GM21515 (cell line): ENCODE measurements around the gene GNGT2.
A peak's percentile ranks its signal among the peaks of the same experiment; 100 is the strongest.

Experiments
- ATAC-seq: cut with Tn5 transposase; IDR thresholded peaks from one replicate; pipeline ENCODE4 v1.9.1; 2021; ENCODE audit not compliant: unreplicated experiment

The GNGT2 gene

GRCh38 chr17:49229805-49230600 lies 19.6 kb upstream of the GNGT2 start:
- ATAC-seq, result peak; percentile 5

- ATAC-seq, result no peak
Measured at GRCh38 chr17:49229076-49229804, 18.9 kb upstream of the GNGT2 start.

DNA sequence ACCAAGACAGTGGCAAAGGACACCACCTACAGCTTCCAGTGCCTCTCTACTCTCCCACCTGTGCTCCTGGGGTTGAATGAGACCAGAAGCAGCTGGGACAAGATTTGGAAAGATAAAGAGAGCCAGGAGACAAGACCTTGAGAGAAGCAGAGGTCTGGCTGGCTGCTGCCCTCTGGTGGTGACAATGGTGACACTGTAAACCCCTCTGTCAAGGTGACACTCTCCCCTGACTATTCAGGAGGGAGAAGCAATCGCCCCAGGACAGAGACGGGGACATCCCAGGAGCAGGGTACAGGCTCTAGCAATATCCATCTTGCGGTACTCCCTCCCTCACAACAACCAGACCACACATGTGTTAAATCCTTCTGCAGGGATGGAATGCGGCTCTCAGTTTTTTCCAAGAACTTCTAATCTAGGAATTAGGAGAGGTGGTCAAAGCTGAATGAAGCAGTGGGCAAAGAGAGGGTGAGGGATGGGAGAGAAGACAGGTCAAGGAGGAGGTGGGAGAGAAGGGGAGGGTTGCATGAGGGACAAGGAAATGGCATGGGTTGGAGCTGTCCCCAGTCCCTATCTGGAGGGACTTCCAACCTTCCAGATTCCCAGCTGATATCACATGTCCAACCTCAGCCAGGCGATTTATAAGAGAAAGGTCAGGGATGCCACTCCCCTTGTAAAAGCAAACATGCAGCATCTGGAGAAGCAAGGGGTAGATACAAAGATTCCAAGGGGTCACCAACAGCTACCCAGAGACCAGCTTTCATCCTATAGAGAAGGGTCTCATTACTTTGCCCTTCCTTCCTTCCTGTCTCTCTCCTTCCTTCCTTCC lies 17.3 kb upstream of the GNGT2 start:
- ATAC-seq, result no peak

DNA sequence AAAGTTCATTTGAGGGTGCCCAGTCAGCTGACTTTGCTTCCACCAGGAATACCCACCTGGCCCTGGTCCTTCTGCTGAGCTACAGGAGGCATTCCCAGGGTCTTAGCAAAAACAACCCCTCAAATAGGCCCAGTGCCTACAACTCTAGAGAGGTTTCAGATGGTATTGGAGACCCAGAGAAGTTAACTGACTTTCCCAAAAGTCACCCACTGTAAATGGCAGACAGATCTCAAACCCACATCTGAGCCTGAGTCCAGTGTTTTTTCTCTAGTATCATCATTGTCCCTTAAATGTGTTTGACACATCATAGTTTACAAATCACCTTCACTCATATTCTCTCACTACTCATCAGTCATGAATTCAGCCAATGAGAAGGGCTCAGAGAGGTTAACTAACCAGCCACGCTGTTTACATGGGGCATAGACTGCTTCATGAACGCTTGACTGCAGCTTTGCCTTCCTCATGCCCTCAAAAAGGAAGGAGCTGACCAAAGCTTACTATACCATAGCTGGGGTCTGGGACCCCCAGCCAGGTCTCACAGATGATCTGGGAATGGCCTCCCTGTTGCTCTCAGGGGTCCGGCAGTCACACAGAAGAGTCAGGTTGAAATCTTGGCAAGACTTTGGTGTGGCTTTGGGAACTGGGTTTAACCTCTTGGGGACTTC lies 16.5 kb upstream of the GNGT2 start:
- ATAC-seq, result no peak

DNA sequence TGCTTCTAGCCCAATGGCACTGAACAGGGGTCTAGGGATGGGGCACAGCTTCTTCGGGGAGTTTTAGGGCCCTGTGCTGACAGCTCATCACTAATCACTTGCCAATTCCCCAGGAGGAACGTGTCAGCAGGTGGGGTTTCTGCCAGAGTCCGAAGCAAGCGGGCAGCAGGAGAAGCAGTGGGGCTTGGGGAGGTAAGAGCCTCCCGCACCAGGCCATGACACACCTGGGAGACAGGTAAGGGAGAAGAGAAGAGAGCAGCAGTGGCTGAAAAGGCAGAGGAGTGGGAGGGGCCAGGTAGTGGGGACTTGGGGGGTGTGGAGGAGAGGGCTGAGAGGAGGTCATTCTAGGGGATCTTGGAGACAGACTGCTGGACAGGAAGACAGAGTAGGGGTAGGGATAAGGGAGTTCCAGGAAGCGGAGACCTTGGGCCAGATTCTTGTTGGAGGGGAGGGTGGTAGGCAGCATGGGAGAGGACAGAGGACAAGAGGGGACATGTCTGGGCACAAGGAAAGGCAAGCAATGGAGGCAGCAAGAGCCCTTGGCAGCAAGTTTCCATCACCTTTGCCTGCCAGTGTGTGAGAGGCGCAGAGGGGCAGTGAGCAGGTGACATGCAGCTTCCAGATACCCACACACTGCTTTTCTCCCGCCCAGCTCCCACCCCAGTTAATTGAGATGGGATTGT lies 15.3 kb upstream of the GNGT2 start:
- no peak for ATAC-seq

- no peak for ATAC-seq
Measured at GRCh38 chr17:49224997-49225337, 14.6 kb upstream of the GNGT2 start.

DNA sequence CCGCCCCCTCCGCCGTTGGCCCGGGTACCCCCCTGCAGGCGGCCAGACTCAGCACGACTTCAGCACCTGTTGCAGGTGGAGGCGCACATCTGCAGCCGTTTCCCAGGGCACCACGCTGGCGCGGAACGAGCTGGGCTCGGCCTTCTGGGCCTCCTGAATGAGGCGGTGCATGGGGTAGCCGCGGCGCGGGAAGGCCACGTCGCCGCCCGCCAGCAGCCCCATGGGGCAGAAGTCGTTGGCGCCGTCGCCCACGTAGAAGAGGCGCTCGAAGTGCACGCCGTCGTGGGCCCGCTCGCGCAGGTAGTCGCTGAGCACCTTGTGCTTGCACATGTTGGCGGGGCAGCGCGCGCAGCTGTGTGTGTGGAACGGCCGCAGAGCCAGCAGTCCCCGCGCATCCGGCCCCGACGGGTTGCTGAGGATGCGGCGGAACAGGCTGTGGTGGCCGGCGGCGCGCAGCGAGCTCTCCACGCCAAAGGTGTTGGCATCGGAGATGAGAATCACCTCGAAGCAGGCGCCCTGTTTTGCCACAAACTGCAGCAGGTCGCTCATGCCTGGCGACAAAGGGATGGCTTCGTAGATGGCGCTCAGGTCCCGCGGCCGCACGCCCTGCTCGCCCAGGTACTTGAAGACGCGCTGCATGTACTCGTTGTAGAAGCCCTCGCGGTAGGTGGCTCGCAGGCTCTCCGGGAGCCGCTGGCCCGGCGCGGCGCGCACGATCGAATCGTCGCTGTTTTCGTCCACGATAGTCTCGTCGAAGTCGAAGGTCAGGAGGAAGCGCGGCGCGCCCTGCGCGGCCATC lies 14.0 kb upstream of the GNGT2 start:
- no peak for ATAC-seq

DNA sequence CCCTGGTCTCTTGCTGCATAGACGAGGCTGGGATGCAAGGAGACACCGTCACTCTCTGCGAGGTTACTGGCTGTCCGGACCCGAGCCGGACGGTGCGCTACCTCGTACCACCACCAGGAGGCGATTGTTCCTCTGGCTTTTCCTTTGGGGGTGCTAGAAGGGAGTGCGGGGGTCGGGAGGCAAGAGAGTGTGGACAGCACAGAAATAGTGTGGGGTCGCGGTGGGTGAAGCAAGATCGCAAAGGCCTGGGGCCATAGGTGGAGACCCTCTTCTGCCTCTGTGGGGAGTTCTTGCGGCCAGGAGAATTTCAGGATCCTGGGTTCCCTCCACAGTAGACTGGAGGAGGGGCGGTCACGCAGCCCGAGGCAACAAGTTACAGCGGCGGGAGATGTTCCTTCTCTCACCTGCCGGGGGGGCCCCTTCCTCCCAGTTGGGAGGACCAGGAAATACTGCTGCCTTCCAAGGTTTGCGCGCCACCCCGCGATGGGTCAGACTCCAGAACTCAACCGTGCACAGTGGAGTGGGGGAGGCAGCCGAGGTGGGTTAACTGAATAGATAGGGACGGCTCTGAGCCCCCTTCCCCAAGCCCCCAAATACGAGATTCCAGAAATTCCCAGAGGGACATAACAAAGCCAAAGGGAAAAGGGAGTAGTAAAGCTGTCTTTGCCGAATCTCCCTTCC lies 13.3 kb upstream of the GNGT2 start:
- no peak for ATAC-seq

DNA sequence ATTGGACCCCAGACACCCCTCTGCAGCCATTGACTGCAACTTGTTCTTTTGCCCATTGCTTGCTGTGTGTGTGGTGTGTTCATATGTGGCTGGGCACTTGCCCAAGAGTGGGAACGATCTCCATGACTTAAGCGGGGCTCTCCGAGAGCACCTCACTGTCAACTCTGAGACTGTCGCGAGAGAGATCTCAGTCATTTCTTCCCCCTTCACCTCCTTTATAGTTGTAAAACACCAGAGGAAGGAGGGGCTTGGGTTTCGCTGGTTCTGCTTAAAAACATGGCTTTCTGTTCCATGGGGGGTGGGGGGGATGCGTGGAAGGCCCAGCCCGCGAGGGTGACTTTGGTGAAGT lies 12.8 kb upstream of the GNGT2 start:
- no peak for ATAC-seq

DNA sequence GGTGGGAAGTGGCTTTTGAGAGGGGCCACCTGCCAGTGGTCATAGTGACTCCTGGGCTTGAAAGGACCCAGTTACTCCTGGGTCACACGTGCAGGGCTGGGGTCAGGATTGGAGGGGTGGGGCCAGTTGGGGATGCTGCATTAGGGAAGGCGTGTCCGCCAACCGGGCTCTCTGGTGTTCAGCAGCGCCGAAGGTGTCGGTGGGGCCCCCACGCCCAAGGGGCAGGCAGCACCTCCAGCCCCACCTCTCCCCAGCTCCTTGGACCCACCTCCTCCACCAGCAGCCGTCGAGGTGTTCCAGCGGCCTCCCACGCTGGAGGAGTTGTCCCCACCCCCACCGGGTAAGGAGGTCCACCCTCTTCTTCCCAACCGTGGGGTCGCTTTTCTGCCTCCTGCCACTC lies 9.6 kb upstream of the GNGT2 start:
- no peak for ATAC-seq

GRCh38 chr17:49218941-49219913 lies 8.9 kb upstream of the GNGT2 start:
- no peak for ATAC-seq

- peak; percentile 45 for ATAC-seq
Measured at GRCh38 chr17:49217651-49218413, 7.5 kb upstream of the GNGT2 start.

DNA sequence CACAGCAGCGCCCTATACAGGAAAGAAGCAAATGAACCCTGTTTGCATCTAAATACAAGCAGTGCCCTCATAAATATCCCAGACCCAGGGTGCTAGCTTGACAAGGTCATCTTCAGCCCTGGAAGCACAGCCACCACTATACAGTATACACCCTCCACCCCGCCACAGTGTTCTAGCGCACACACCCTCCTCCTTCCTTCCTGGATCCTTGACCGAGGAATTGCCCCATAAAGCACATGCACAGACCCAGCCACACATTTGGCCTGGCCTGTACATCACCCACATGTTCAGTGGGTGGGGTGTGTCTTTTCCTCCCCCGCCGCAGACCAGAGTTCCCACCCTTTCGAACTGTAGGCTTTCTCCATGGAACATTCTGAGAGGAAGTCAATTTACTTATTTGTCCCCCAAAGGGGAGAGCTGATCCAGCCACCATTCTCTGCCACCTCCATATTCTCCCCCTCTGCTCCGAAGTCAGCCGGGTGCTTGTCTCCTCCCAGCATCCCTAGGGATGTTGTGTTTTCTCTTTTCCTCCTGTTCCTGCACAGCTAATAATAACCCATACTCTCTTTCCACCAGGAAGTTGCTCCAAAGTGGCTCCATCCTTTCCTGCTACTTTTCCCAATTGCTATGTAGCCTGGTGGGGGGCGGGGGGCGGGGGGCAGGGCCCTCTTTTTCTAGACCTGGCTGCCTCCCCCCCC lies 6.7 kb upstream of the GNGT2 start:
- no peak for ATAC-seq

DNA sequence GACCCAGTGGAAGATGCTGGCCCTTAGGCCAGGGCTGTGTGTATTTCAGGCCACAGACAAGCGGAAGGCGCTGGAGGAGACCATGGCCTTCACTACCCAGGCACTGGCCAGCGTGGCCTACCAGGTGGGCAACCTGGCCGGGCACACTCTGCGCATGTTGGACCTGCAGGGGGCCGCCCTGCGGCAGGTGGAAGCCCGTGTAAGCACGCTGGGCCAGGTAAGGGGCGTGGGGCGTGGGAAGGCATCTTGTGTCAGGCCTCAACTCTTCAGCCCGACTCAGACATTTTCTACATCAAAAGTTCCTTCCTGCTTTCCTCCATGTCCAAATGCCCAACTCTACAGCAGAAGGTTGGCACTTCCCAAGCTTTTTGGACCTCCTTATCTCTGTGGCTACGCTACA lies 6.1 kb upstream of the GNGT2 start:
- ATAC-seq, result no peak

GRCh38 chr17:49214676-49215360 lies 4.4 kb upstream of the GNGT2 start:
- no peak for ATAC-seq

DNA sequence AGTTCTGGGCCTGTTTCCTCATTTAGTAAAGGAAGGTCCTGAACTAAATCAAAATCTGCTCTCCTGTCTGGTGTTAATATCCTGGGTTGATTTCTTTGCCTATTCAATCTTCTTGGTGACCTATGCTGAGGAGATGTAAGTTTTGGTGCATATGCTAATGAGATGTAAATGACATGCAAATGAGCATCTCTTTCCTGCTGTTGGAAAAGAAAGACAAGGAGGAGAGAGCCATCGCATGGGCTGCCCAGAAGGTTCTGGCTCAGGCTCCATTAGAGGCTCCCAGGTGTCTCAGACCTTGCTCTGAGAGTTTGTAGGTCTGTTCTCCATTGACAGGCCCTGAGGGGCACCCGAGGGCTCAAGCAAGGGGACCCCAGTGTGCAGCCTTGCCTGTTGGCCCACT lies 3.5 kb upstream of the GNGT2 start:
- no peak for ATAC-seq
